Measurements from ENCODE around the gene HUS1. TPM values are rescaled to one million over a fixed set of nuclear protein-coding genes. Genes with fewer than 3 reads are reported as not detected.

The HUS1 gene
- total and polyA plus RNA-seq, 2 of the 8 experiments (the other 6 are each of a cell fraction or from before 2014, with no cell fraction given), result 15.0 to 33.0 TPM

- Histone ChIP-seq H4K91ac (replicated peaks; ENCODE audit: insufficient read length, low read length) (no peak overlapping the region), H3K4me3 (ENCODE audit: extremely low read depth in 1 of 4, insufficient read depth in 2 of 4, low read depth in 3 of 4, low read length in 4 of 4) (no peak overlapping the region), H3K14ac (ENCODE audit: insufficient read length) (no peak overlapping the region), H3K9ac (replicated peaks in 1 of 4; ENCODE audit: extremely low read depth in 1 of 4, low read depth in 3 of 4, low read length in 3 of 4) (no peak overlapping the region), H3K9me3 (ENCODE audit: insufficient read depth in 2 of 2, low read depth in 1 of 2, low read length in 1 of 2) (no peaks in the 10 kb centered on the region), H3K23ac (ENCODE audit: insufficient read length) (no peak overlapping the region), H2BK20ac (ENCODE audit: low read length) (no peak overlapping the region), H2BK12ac (ENCODE audit: low read depth, low read length) (0 out of 2 replicates have a peak overlapping the region, but pooled peaks have one; percentile 63), H3K36me3 (ENCODE audit: control insufficient read depth in 2 of 4, insufficient read depth in 4 of 4, low read length in 3 of 4) (no peaks in the 10 kb centered on the region), H2BK5ac (ENCODE audit: low read depth, low read length) (no peak overlapping the region), H3K18ac (ENCODE audit: extremely low read depth, low read length) (no peak overlapping the region), H3K79me2 (ENCODE audit: control insufficient read depth in 1 of 2, insufficient read depth in 2 of 2, low read length in 2 of 2) (no peaks in the 10 kb centered on the region), H2BK120ac (replicated peaks; ENCODE audit: low read depth, low read length) (no peak overlapping the region), H3K56ac (replicated peaks; ENCODE audit: insufficient read length, low read depth, low read length) (no peak overlapping the region), H2AFZ (ENCODE audit: low read length) (no peak overlapping the region), H3K4ac (replicated peaks; ENCODE audit: insufficient read length, low read depth, low read length) (no peak overlapping the region), H3K23me2 (ENCODE audit: low read depth, low read length) (no peaks in the 10 kb centered on the region), H2AK5ac (ENCODE audit: low read depth, low read length) (no peak overlapping the region), H2BK15ac (ENCODE audit: low read length) (peak overlapping the region; percentile 73; the same call in 1 of the 2 replicates), H3K27ac (ENCODE audit: low read depth, low read length) (no peak overlapping the region), H4K20me1 (replicated peaks in 1 of 2; ENCODE audit: control insufficient read depth in 1 of 2, insufficient read depth in 2 of 2, low read length in 2 of 2) (no peaks in the 10 kb centered on the region), H3K27me3 (replicated peaks in 1 of 4; ENCODE audit: control insufficient read depth in 3 of 4, extremely low read depth in 1 of 4, insufficient read depth in 3 of 4, low read length in 3 of 4) (no peaks in the 10 kb centered on the region), H4K8ac (ENCODE audit: extremely low read depth, insufficient read depth, low read length) (0 out of 2 replicates have a peak overlapping the region, but pooled peaks have one; percentile 7), H3K4me2 (ENCODE audit: insufficient read depth in 1 of 2, low read depth in 2 of 2, low read length in 2 of 2) (no peak overlapping the region), H3K79me1 (ENCODE audit: low read depth, low read length) (no peaks in the 10 kb centered on the region), H3K4me1 (replicated peaks in 1 of 4; ENCODE audit: control insufficient read depth in 3 of 4, insufficient read depth in 4 of 4, low read length in 3 of 4) (peaks cover 0 to 9% (median 5%) of the 10 kb centered on the region in 4 experiments; a peak in 6 of 7 replicates), H4K5ac (ENCODE audit: insufficient read length, low read depth, low read length) (no peak overlapping the region)
- TF ChIP-seq RBBP5 (IDR thresholded peaks at IDR 0.05; ENCODE audit: borderline replicate concordance, low read depth, low read length) (no peak), BCL11A (IDR thresholded peaks at IDR 0.05; ENCODE audit: low read depth in 2 of 2, low read length in 2 of 2) (no peak), CHD1 (IDR thresholded peaks at IDR 0.05; ENCODE audit: low read depth, low read length) (no peak), EP300 (IDR thresholded peaks at IDR 0.05; ENCODE audit: borderline replicate concordance in 1 of 2, low read depth in 2 of 2, low read length in 2 of 2) (no peak), RAD21 (IDR thresholded peaks at IDR 0.05 in 1 of 2, conservative IDR thresholded peaks at IDR 0.05 in 1 of 2; ENCODE audit: low read depth in 2 of 2, low read length in 2 of 2) (no peak), TAF1 (IDR thresholded peaks at IDR 0.05; ENCODE audit: low read depth, low read length) (no peak), PHF8 (conservative IDR thresholded peaks at IDR 0.05; ENCODE audit: low read depth, low read length) (no peak), KDM4A (IDR thresholded peaks at IDR 0.05; ENCODE audit: low read depth, low read length, severe bottlenecking) (no peak)
- WGBS, 2 experiments (ENCODE audit: extremely low coverage in 1 of 2, insufficient coverage in 1 of 2, insufficient read length in 1 of 2, insufficient replicate concordance in 2 of 2, low coverage in 1 of 2, low lambda C conversion rate in 2 of 2, missing lambda C conversion rate in 1 of 2), result 84% methylated on average over 14 of the region's 14 CpGs; no CpG with 5 or more reads in 1 of the 2 experiments
- FAIRE-seq (no peak), DNase-seq (ENCODE audit: low read depth in 1 of 2, low spot score in 2 of 2) (no peak)
- CTCF ChIA-PET (ENCODE audit: partially characterized antibody), result interaction anchor here (1.1 to 5.4 kb wide), 8 partner anchors 10 to 170 kb away, joined by 3 to 34 read pairs (median 4); partner anchors contain the start of gene PKD1L1
- POLR2A ChIA-PET (ENCODE audit: partially characterized antibody), result interaction anchor here (0.6 to 0.8 kb wide), 2 partner anchors 12 to 167 kb away, joined by 3 read pairs; no protein-coding TSS in a partner anchor
Measured at GRCh38 chr7:47940088-47941013, 39.1 kb downstream of the HUS1 start.
